HEK293 (cell line): ENCODE measurements around the gene SAMD8.

Experiments
- CTCF ChIA-PET: fragments of 350-600 bp; formaldehyde crosslinking; extraction: SDS; loops from one replicate; lab custom pipeline; 2021; ENCODE audit warnings: antibody characterized with exemption; lab: Yijun Ruan, JAX
- POLR2A ChIA-PET: fragments of 300-600 bp; formaldehyde crosslinking; extraction: SDS; loops from one replicate; lab custom pipeline; 2020; ENCODE audit warnings: antibody characterized with exemption, inconsistent platforms; lab: Yijun Ruan, JAX
- H3K27ac ChIP-seq: fragments of 200-500 bp; sonication (Bioruptor generic); 2 replicates; pipeline ENCODE4 v1.5.1; 2014; ENCODE audit warnings: low read depth, low read length, control low read depth, inconsistent platforms; ENCODE audit errors: extremely low read depth
- H3K36me3 ChIP-seq, 2 experiments: fragments of 200-500 bp in 1 of 2; sonication (Bioruptor generic) in 1 of 2; 1 replicate in 1 of 2; 2 replicates in 1 of 2; pipeline ENCODE4 v1.5.1; 2014 to 2017; ENCODE audit warnings: inconsistent platforms in 2 of 2, low read length in 2 of 2; ENCODE audit not compliant: control insufficient read depth in 2 of 2, insufficient read depth in 1 of 2
- H3K4me1 ChIP-seq: fragments of 200-500 bp; sonication (Bioruptor generic); 2 replicates; pipeline ENCODE4 v1.5.1; 2014; ENCODE audit warnings: mild to moderate bottlenecking, low read length, inconsistent platforms; ENCODE audit not compliant: control insufficient read depth, insufficient read depth
- H3K4me3 ChIP-seq: 2 replicates; pipeline ENCODE4 v1.5.1; 2011; ENCODE audit warnings: low read depth, mild to moderate bottlenecking, control low read depth, low read length, moderate library complexity
- H3K9me3 ChIP-seq: fragments of 200-500 bp; sonication (Bioruptor generic); 2 replicates; pipeline ENCODE4 v1.5.1; 2014; ENCODE audit warnings: low read depth, low read length, inconsistent platforms; ENCODE audit not compliant: control insufficient read depth, insufficient read depth
- HOXD13 ChIP-seq: sonication (generic); formaldehyde crosslinking; IDR thresholded peaks from 2 replicates; pipeline ENCODE4 v1.8.0; 2022; ENCODE audit warnings: missing genetic modification reagents, borderline replicate concordance
- PATZ1 ChIP-seq: fragments of 450-650 bp; formaldehyde crosslinking; IDR thresholded peaks from 2 replicates; pipeline ENCODE4 v1.5.1; 2016; ENCODE audit warnings: missing biosample characterization, missing genetic modification characterization
- PRDM1 ChIP-seq: fragments of 450-650 bp; formaldehyde crosslinking; IDR thresholded peaks from 2 replicates; pipeline ENCODE4; 2016; ENCODE audit warnings: missing biosample characterization, missing genetic modification characterization
- SP2 ChIP-seq: fragments of 450-650 bp; formaldehyde crosslinking; IDR thresholded peaks from 2 replicates; pipeline ENCODE4 v1.5.1; 2016; ENCODE audit warnings: missing biosample characterization, missing genetic modification characterization
- WT1 ChIP-seq: fragments of 450-650 bp; formaldehyde crosslinking; IDR thresholded peaks from 2 replicates; pipeline ENCODE4 v1.5.1; 2016; ENCODE audit warnings: missing biosample characterization, missing genetic modification characterization
- ZBTB1 ChIP-seq: fragments of 450-650 bp; formaldehyde crosslinking; IDR thresholded peaks from 2 replicates; pipeline ENCODE4 v1.5.1; 2016; ENCODE audit warnings: missing biosample characterization, missing genetic modification characterization
- ZBTB11 ChIP-seq: fragments of 450-650 bp; formaldehyde crosslinking; conservative IDR thresholded peaks from 2 replicates; pipeline ENCODE4 v1.5.1; 2016; ENCODE audit warnings: low read depth, missing biosample characterization, missing genetic modification characterization
- ZFP69B ChIP-seq: fragments of 450-650 bp; formaldehyde crosslinking; IDR thresholded peaks from 2 replicates; pipeline ENCODE4 v1.5.1; 2016; ENCODE audit warnings: missing biosample characterization, missing genetic modification characterization
- ZNF18 ChIP-seq: fragments of 450-650 bp; formaldehyde crosslinking; IDR thresholded peaks from 2 replicates; pipeline ENCODE4 v1.5.1; 2016; ENCODE audit warnings: missing biosample characterization, missing genetic modification characterization
- ZNF37A ChIP-seq: fragments of 450-650 bp; IDR thresholded peaks from 2 replicates; pipeline ENCODE4 v1.5.1; 2018; ENCODE audit warnings: missing biosample characterization, missing genetic modification characterization
- ZNF514 ChIP-seq: fragments of 450-650 bp; formaldehyde crosslinking; IDR thresholded peaks from 2 replicates; pipeline ENCODE4 v1.5.1; 2016; ENCODE audit warnings: missing biosample characterization, missing genetic modification characterization
- ZNF623 ChIP-seq: fragments of 450-650 bp; formaldehyde crosslinking; IDR thresholded peaks from 2 replicates; pipeline ENCODE4 v1.5.1; 2016; ENCODE audit warnings: missing biosample characterization, missing genetic modification characterization
- ZNF629 ChIP-seq: fragments of 450-650 bp; formaldehyde crosslinking; IDR thresholded peaks from 2 replicates; pipeline ENCODE4 v1.5.1; 2017; ENCODE audit warnings: missing biosample characterization, missing genetic modification characterization
- TF ChIP-seq, protein P1 (sequence below): IDR thresholded peaks from 2 replicates; pipeline ENCODE4 v1.6.1; 2011; ENCODE audit warnings: mild to moderate bottlenecking, low read depth, low read length, borderline replicate concordance
- TF ChIP-seq, protein P2 (sequence below): fragments of 450-650 bp; formaldehyde crosslinking; IDR thresholded peaks from 2 replicates; pipeline ENCODE4 v1.5.1; 2016; ENCODE audit warnings: missing biosample characterization, missing genetic modification characterization

Gene SAMD8

DNA sequence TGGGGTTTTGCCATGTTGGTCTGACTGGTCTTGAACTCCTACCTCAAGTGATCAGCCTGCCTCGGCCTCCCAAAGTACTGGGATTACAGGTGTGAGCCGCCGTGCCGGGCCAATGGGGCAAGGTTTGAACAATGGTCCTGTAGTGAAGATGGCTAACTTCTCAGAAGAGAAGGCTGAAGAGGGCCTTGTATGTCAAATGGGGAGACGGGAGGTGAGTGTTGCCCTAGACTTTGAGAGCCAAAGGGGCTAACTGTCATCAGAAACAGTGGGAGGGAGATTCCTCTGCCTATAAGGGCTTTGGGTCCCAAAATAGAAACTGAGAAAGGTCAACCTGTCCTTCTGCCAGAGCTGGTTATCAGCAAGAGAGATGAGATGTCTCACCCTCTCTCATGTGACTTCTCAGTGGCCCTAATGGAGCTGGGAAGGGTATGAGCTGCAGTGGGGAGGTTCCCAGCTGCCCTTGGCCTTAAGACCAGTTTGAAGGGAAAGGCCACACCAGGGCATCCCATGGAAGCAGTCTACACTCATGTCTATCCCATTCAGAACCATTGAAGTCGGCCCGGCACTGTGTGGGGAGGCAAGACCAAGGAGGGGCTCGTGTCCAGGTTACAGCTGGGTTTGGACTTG lies 1.3 kb upstream of the SAMD8 start:
- CTCF ChIA-PET: interaction anchor here (1.8 to 4.0 kb wide), 2 partner anchors 11 to 126 kb away, joined by 6 to 22 read pairs; partner anchors contain the start of gene COMTD1
- Histone ChIP-seq H3K36me3 (no peaks in the 10 kb centered on the region), H3K27ac (peak overlapping the region; percentile 93; the same call in 1 of the 2 replicates)

DNA sequence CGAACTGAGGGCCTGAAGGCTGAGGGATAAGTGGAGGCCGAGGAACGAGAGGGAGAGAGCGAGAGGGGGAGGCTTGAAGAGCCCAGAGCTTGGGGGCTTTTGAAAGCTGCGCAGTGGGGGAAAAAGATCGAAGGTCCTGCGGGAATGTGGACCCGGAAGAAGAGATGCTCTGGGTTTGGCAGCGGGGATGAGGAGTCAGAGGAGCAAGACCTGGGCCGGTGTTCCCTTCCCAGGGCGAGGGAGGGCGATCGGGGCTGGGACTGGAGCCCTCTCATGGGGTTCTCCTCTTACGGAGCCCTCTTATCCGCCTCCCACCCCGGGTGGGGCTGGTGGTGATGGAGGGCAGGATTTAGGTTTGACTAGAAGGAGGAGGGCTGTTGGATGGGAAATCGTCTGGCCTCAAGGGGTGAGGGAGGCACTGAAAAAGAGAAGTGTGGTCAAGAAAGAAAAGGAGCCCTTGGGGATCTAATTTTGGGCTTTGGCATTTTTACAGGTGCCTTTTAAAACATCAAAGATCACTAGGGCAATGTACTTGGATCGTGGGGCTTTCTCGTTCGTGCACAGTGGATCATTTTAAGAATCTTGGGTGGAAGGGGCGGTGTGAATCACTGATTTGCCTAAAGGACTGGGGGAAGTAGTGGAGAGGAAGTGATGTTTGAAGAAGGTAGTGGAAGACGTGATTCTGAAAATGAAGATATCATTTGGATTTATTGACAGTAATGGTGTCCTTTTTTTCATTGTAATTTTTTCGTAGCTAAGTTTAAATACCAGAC lies 637 bp downstream of the SAMD8 start:
- CTCF ChIA-PET: interaction anchor here (0.6 to 1.5 kb wide), 4 partner anchors 49 to 324 kb away, joined by 3 to 6 read pairs (median 4); partner anchors contain the start of gene COMTD1
- Histone ChIP-seq H3K9me3 (no peaks in the 10 kb centered on the region), H3K4me1 (peaks cover 7% of the 10 kb centered on the region), H3K36me3 (no peaks in the 10 kb centered on the region; a peak in 1 of 3 replicates), H3K4me3 (peak overlapping the region; percentile 86), H3K27ac (peak overlapping the region; percentile 93)
- POLR2A ChIA-PET: interaction anchor here (0.5 to 1.8 kb wide), 10 partner anchors 12 to 1486 kb away, joined by 3 to 10 read pairs (median 4); partner anchors contain the start of genes ADK, AP3M1, COMTD1 and VDAC2
- TF ChIP-seq HOXD13 (0 out of 2 replicates have a peak, but pooled peaks have one; percentile 9), ZNF37A (no peak), SP2 (tag by site-specific recombination) (peak; percentile 81), ZFP69B (0 out of 2 replicates have a peak, but pooled peaks have one; percentile 4), ZNF18 (tag by site-specific recombination) (peak; percentile 69), WT1 (tag by site-specific recombination) (0 out of 2 replicates have a peak, but pooled peaks have one; percentile 0), ZBTB1 (tag by site-specific recombination) (no peak), PRDM1 (tag by site-specific recombination) (peak; percentile 50; the same call in 1 of the 2 replicates), ZNF623 (tag by site-specific recombination) (no peak), ZBTB11 (tag by site-specific recombination) (peak; percentile 55; the same call in 1 of the 2 replicates), ZNF514 (no peak), ZNF629 (tag by site-specific recombination) (peak; percentile 43; the same call in 1 of the 2 replicates)
- TF ChIP-seq, protein P1, sequence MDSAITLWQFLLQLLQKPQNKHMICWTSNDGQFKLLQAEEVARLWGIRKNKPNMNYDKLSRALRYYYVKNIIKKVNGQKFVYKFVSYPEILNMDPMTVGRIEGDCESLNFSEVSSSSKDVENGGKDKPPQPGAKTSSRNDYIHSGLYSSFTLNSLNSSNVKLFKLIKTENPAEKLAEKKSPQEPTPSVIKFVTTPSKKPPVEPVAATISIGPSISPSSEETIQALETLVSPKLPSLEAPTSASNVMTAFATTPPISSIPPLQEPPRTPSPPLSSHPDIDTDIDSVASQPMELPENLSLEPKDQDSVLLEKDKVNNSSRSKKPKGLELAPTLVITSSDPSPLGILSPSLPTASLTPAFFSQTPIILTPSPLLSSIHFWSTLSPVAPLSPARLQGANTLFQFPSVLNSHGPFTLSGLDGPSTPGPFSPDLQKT: no peak

More for the DNA sequence above, 1.3 kb upstream of the SAMD8 start:
- POLR2A ChIA-PET: no interaction called here
- no peak for TF ChIP-seq PATZ1
- TF ChIP-seq, protein P2, sequence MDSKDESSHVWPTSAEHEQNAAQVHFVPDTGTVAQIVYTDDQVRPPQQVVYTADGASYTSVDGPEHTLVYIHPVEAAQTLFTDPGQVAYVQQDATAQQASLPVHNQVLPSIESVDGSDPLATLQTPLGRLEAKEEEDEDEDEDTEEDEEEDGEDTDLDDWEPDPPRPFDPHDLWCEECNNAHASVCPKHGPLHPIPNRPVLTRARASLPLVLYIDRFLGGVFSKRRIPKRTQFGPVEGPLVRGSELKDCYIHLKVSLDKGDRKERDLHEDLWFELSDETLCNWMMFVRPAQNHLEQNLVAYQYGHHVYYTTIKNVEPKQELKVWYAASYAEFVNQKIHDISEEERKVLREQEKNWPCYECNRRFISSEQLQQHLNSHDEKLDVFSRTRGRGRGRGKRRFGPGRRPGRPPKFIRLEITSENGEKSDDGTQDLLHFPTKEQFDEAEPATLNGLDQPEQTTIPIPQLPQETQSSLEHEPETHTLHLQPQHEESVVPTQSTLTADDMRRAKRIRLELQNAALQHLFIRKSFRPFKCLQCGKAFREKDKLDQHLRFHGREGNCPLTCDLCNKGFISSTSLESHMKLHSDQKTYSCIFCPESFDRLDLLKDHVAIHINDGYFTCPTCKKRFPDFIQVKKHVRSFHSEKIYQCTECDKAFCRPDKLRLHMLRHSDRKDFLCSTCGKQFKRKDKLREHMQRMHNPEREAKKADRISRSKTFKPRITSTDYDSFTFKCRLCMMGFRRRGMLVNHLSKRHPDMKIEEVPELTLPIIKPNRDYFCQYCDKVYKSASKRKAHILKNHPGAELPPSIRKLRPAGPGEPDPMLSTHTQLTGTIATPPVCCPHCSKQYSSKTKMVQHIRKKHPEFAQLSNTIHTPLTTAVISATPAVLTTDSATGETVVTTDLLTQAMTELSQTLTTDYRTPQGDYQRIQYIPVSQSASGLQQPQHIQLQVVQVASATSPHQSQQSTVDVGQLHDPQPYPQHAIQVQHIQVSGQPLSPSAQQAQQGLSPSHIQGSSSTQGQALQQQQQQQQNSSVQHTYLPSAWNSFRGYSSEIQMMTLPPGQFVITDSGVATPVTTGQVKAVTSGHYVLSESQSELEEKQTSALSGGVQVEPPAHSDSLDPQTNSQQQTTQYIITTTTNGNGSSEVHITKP: 0 out of 2 replicates have a peak, but pooled peaks have one; percentile 7
- no peak overlapping the region for H3K4me3 ChIP-seq
- peaks cover 1% of the 10 kb centered on the region; the same call in 1 of the 2 replicates for H3K4me1 ChIP-seq
- H3K9me3 ChIP-seq: no peaks in the 10 kb centered on the region
